Psoas muscle (tissue), 8 donors: Measurements from ENCODE around the gene CDH4. TPM values are rescaled to one million over a fixed set of nuclear protein-coding genes. Genes with fewer than 3 reads are reported as not detected.
A peak's percentile ranks its signal among the peaks of the same experiment; 100 is the strongest.

Experiments
- ATAC-seq, 4 donors: fragments of 200-7000 bp; cut with Tn5 transposase; one replicate each; pipeline ENCODE4 v1.9.1; 2020; ENCODE audit warnings: moderate library complexity in 3 of 4, mild to moderate bottlenecking in 2 of 4
- DNase-seq, 2 donors: peaks; one replicate each; pipeline ENCODE4 v3.0.0-alpha.2; 2020
- H3K27ac ChIP-seq: fragments of 200-600 bp; one replicate; pipeline ENCODE4 v1.8.0; 2022
- H3K27me3 ChIP-seq, 3 donors: fragments of 200-600 bp in 1 of 3; one replicate each; pipeline versions ENCODE4 v1.6.1 to v1.8.0; 2013 to 2022; ENCODE audit warnings: low read length in 2 of 3, mild to moderate bottlenecking in 2 of 3, moderate library complexity in 1 of 3; ENCODE audit not compliant: insufficient read depth in 3 of 3
- H3K36me3 ChIP-seq, 2 donors: fragments of 200-600 bp in 1 of 2; one replicate each; pipeline versions ENCODE4 v1.6.1 to v1.8.0; 2013 to 2022; ENCODE audit warnings: low read depth in 1 of 2, mild to moderate bottlenecking in 1 of 2, moderate library complexity in 1 of 2; ENCODE audit not compliant: insufficient read depth in 1 of 2
- H3K4me1 ChIP-seq: fragments of 200-600 bp; one replicate; pipeline ENCODE4 v1.8.0; 2022
- H3K4me3 ChIP-seq: fragments of 200-600 bp; one replicate; pipeline ENCODE4 v1.8.0; 2022; ENCODE audit warnings: mild to moderate bottlenecking
- H3K9me3 ChIP-seq: fragments of 200-600 bp; one replicate; pipeline ENCODE4 v1.8.0; 2022
- WGBS, 3 donors: extraction: QIAGEN DNeasy Blood & Tissue Kit; methylation state at CpG; one replicate each; pipeline versions ENCODE4 v1.1.6 to v1.1.7; 2013; 5-methylcytosine and 5-hydroxymethylcytosine counted together
- intact Hi-C, 2 donors: fragments of 100-400 bp; cut with DNase I; formaldehyde crosslinking; loops; one replicate each; pipeline versions ENCODE4 v1.11.0 to v1.14.2; 2022
- polyA plus RNA-seq, 3 donors: library from polyadenylated mRNA; stranded (reverse); fragments of 200-250 nt; gene quantifications; one replicate each; pipeline ENCODE4 v1.2.3, GENCODE V29; 2013
- total RNA-seq, 4 donors: library from RNA; stranded (reverse); fragmentation: NEBNext Ultra II Directional in 2 of 4; extraction: Animal tissue kit (Norgen Biotek cat#: 25700) in 2 of 4; gene quantifications; one replicate each; pipeline versions ENCODE4 v1.2.1 to v1.2.4, GENCODE V29; 2021 to 2023
- TF ChIP-seq, protein P1 (sequence below): fragments of 200-600 bp; IDR thresholded peaks from one replicate; pipeline ENCODE4 v1.8.0; 2022; ENCODE audit warnings: antibody characterized with exemption
- donor health status: healthy with polysubstance abuse.
- donor health status: DM: no; HTN: no; CAD: no; lungs with moderate emphysema.
- donor health status: Bipolar disorder and iron deficiency.
- donor health status: healthy.
- donor health status: DM: yes; HTN: yes; CAD: no.
- donor health status: DM: no; HTN: no; CAD: no.
- donor health status: DM: no; HTN: no; CAD: no.
- donor health status: DM: yes; HTN: yes; CAD: no.

The CDH4 gene
- total and polyA plus RNA-seq, 7 donors, result 0.26 to 1.0 (median 0.34) TPM

- intact Hi-C loops, result no loop called here
- Histone ChIP-seq H3K4me3 (no peak overlapping the region), H3K27me3 (no peaks in the 10 kb centered on the region), H3K36me3 (no peaks in the 10 kb centered on the region), H3K9me3 (no peaks in the 10 kb centered on the region), H3K27ac (no peak overlapping the region), H3K4me1 (no peaks in the 10 kb centered on the region)
- DNase-seq (peak in 1 of 2 donors; percentile 40), ATAC-seq (no peak)
- TF ChIP-seq, protein P1, sequence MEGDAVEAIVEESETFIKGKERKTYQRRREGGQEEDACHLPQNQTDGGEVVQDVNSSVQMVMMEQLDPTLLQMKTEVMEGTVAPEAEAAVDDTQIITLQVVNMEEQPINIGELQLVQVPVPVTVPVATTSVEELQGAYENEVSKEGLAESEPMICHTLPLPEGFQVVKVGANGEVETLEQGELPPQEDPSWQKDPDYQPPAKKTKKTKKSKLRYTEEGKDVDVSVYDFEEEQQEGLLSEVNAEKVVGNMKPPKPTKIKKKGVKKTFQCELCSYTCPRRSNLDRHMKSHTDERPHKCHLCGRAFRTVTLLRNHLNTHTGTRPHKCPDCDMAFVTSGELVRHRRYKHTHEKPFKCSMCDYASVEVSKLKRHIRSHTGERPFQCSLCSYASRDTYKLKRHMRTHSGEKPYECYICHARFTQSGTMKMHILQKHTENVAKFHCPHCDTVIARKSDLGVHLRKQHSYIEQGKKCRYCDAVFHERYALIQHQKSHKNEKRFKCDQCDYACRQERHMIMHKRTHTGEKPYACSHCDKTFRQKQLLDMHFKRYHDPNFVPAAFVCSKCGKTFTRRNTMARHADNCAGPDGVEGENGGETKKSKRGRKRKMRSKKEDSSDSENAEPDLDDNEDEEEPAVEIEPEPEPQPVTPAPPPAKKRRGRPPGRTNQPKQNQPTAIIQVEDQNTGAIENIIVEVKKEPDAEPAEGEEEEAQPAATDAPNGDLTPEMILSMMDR, result no peak
- 89 to 94% (median 90%) methylated on average over 14 to 16 of the region's 16 CpGs for WGBS, 3 donors
Measured at GRCh38 chr20:61743606-61744005, 491.5 kb downstream of the CDH4 start.

DNA sequence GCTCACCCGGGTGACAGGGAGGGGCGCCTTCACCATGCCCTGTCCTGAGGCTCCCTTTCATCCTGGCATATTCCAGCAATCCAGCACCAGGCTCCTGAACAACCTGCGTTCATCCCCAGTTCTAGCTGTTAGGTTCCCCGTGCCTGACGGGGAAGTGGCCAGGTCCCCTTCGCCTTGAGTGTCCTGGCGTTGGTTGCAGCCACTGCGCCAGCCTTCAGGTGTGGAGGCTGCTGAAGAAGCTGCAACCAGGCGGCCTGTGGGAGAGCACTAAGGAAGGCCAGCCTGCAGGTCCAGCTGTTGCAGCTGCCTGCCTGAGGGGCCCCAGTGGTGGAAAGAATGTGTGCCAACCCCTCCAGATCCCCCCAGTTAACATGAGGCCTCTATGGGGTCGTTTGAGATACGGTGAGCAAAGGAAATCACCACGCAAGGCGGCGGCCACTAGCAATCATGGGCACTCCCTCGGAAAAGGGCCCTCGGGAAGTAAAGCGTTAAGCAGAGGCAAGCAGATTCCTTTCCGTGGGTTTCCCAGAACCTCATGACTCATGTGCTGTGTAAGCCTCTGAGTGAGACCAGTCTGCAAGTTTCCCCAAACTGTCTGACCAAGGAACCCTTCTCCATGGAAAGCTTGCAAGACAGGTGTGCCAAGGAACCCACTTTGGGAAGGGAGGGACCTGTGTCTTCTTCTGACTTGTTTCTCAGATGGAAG lies 492.8 kb downstream of the CDH4 start:
- intact Hi-C loops, result no loop called here
- Histone ChIP-seq H3K4me1 (no peaks in the 10 kb centered on the region), H3K36me3 (no peaks in the 10 kb centered on the region), H3K27ac (no peak overlapping the region), H3K4me3 (no peak overlapping the region), H3K27me3 (no peaks in the 10 kb centered on the region), H3K9me3 (peaks cover 2% of the 10 kb centered on the region)
- ATAC-seq (no peak), DNase-seq (peak in 1 of 2 donors; percentile 34)
- WGBS, 3 donors, result 81 to 86% (median 82%) methylated on average over 18 of the region's 18 CpGs
- TF ChIP-seq, protein P1, result no peak

GRCh38 chr20:61745397-61746146 lies 493.5 kb downstream of the CDH4 start:
- H3K27me3 ChIP-seq, result no peaks in the 10 kb centered on the region
- TF ChIP-seq, protein P1, result no peak
- H3K36me3 ChIP-seq, result no peaks in the 10 kb centered on the region
- ATAC-seq, result no peak
- H3K27ac ChIP-seq, result no peak overlapping the region
- peak in 1 of 2 donors; percentile 6 for DNase-seq
- no peaks in the 10 kb centered on the region for H3K4me1 ChIP-seq
- no peak overlapping the region for H3K4me3 ChIP-seq
- WGBS, 3 donors, result 88% methylated on average over 20 of the region's 20 CpGs
- intact Hi-C loops, result no loop called here
- H3K9me3 ChIP-seq, result peaks cover 9% of the 10 kb centered on the region

DNA sequence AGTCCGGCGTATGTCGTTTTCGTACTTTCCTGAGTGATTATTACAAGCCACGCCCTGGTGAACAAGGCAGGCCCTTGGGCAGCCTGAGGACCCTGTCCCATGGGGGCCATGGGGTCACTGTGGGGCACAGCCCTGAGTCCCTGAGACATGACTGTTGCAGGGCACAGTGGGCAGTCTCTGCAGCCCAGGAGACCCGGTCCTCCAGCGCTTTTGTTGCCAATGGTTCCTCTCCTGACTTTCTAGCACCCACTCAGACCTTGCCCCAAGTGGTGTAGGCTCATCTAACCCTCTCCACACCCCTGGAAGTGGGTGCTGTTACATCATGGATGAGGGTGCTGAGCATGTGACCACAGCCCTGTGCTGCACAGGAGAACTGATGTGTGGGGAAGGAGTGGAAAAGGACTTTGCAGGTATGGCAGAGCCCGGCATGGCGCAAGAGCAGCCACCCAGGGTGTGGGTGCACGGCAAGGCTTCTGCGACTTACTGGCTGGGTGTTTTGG lies 494.1 kb downstream of the CDH4 start:
- intact Hi-C loops, result no loop called here
- no peaks in the 10 kb centered on the region for H3K4me1 ChIP-seq
- DNase-seq (peak in 1 of 2 donors; percentile 25), ATAC-seq (no peak)
- H3K36me3 ChIP-seq, result no peaks in the 10 kb centered on the region
- no peaks in the 10 kb centered on the region for H3K27me3 ChIP-seq
- WGBS, 3 donors, result 90 to 96% (median 94%) methylated on average over 11 of the region's 11 CpGs
- TF ChIP-seq, protein P1, result no peak
- H3K4me3 ChIP-seq, result no peak overlapping the region
- peaks cover 15% of the 10 kb centered on the region for H3K9me3 ChIP-seq
- H3K27ac ChIP-seq, result no peak overlapping the region
